B cell (primary cell): ENCODE results near the gene CPE. TPM values are rescaled to one million over a fixed set of nuclear protein-coding genes. Genes with fewer than 3 reads are reported as not detected.

Experiments
- ATAC-seq: fragments of 200-7000 bp; cut with Tn5 transposase; one replicate; pipeline ENCODE4 v1.10.0; 2021; ENCODE audit warnings: low read depth, mild to moderate bottlenecking, moderate number of reproducible peaks, moderate library complexity
- CTCF ChIA-PET: fragments of 350-600 bp; sonication (Branson Sonifier 250); formaldehyde crosslinking; loops from one replicate; lab custom pipeline; 2021; ENCODE audit warnings: antibody characterized with exemption, inconsistent platforms; lab: Charles Lee
- POLR2A ChIA-PET: fragments of 350-600 bp; sonication (Branson Sonifier 250); formaldehyde crosslinking; loops from one replicate; lab custom pipeline; 2021; ENCODE audit warnings: antibody characterized with exemption; lab: Charles Lee
- DNase-seq: peaks from one replicate; pipeline ENCODE4 v3.0.0; 2013
- H2AFZ ChIP-seq: 2 replicates; pipeline ENCODE4 v1.6.1; 2012; ENCODE audit warnings: mild to moderate bottlenecking, low read depth, low read length; ENCODE audit not compliant: insufficient read depth, poor library complexity, severe bottlenecking
- H3K27ac ChIP-seq, 2 donors: 1 replicate in 1 of 2; 2 replicates in 1 of 2; pipeline ENCODE4 v1.5.1; 2012 to 2013; ENCODE audit warnings: low read length in 2 of 2, mild to moderate bottlenecking in 2 of 2, moderate library complexity in 1 of 2
- H3K27me3 ChIP-seq, 4 experiments: fragments of 200-600 bp in 1 of 4; sonication (generic) in 1 of 4; replicated peaks in 1 of 4; 1 replicate in 2 of 4; 2 replicates in 2 of 4; pipeline versions ENCODE4 v1.6.1 to v1.7.0; 2013 to 2016; ENCODE audit warnings: low read length in 3 of 4, mild to moderate bottlenecking in 2 of 4, mixed read lengths in 1 of 4, moderate library complexity in 1 of 4; ENCODE audit not compliant: insufficient read depth in 4 of 4, control insufficient read depth in 3 of 4; ENCODE audit errors: control extremely low read depth in 1 of 4
- H3K36me3 ChIP-seq, 2 experiments: replicated peaks in 1 of 2; 1 replicate in 1 of 2; 2 replicates in 1 of 2; pipeline versions ENCODE4 v1.6.1 to v1.7.1; 2013; ENCODE audit warnings: low read length in 1 of 2; ENCODE audit not compliant: insufficient read depth in 2 of 2, control insufficient read depth in 1 of 2; ENCODE audit errors: control extremely low read depth in 1 of 2, extremely low read depth in 1 of 2
- H3K4me1 ChIP-seq, 2 donors: fragments of 200-600 bp in 1 of 2; sonication (generic) in 1 of 2; 1 replicate in 1 of 2; 2 replicates in 1 of 2; pipeline versions ENCODE4 v1.5.1 to v1.6.1; 2013 to 2017; ENCODE audit warnings: low read length in 2 of 2; ENCODE audit not compliant: control insufficient read depth in 2 of 2, insufficient read depth in 2 of 2
- H3K4me2 ChIP-seq: replicated peaks from 2 replicates; pipeline ENCODE3; 2012; ENCODE audit warnings: mild to moderate bottlenecking, low read depth, low read length; ENCODE audit not compliant: poor library complexity, severe bottlenecking
- H3K4me3 ChIP-seq, 5 experiments: fragments of 200-600 bp in 1 of 5; sonication (generic) in 1 of 5; 1 replicate in 3 of 5; 2 replicates in 2 of 5; pipeline versions ENCODE4 v1.5.1 to v1.7.0; 2011 to 2016; ENCODE audit warnings: low read length in 4 of 5, mild to moderate bottlenecking in 4 of 5, low read depth in 2 of 5, control low read depth in 1 of 5, moderate library complexity in 1 of 5; ENCODE audit not compliant: insufficient read depth in 1 of 5; ENCODE audit errors: control extremely low read depth in 1 of 5, extremely low read depth in 1 of 5
- H3K79me2 ChIP-seq: fragments of 200-600 bp; sonication (generic); one replicate; pipeline ENCODE4 v1.6.0; 2016; ENCODE audit warnings: low read length; ENCODE audit not compliant: control insufficient read depth, insufficient read depth
- H3K9ac ChIP-seq: fragments of 200-600 bp; sonication (generic); 2 replicates; pipeline ENCODE4 v1.6.1; 2017; ENCODE audit warnings: mild to moderate bottlenecking, low read length, moderate library complexity
- H3K9me3 ChIP-seq, 3 donors: one replicate each; pipeline versions ENCODE4 v1.6.1 to v1.7.1; 2013; ENCODE audit warnings: low read length in 2 of 3; ENCODE audit not compliant: control insufficient read depth in 2 of 3, insufficient read depth in 1 of 3; ENCODE audit errors: control extremely low read depth in 1 of 3
- H4K20me1 ChIP-seq: 2 replicates; pipeline ENCODE4 v1.6.0; 2012; ENCODE audit warnings: mild to moderate bottlenecking, low read length; ENCODE audit not compliant: insufficient read depth, control insufficient read depth, poor library complexity, severe bottlenecking
- H3K27ac Mint-ChIP-seq: one replicate; pipeline ENCODE4 v1.8.0; 2021; ENCODE audit warnings: mixed read lengths
- H3K27me3 Mint-ChIP-seq: one replicate; pipeline ENCODE4 v1.8.0; 2021; ENCODE audit warnings: mixed read lengths
- H3K4me1 Mint-ChIP-seq: one replicate; pipeline ENCODE4 v1.8.0; 2021; ENCODE audit warnings: mixed read lengths
- H3K4me3 Mint-ChIP-seq: one replicate; pipeline ENCODE4 v1.8.0; 2021; ENCODE audit warnings: mixed read lengths
- H3K9me3 Mint-ChIP-seq: one replicate; pipeline ENCODE4 v1.8.0; 2022; ENCODE audit warnings: mixed read lengths; ENCODE audit not compliant: insufficient read depth
- CTCF ChIP-seq: fragments of 200-600 bp; IDR thresholded peaks from one replicate; pipeline ENCODE4 v1.8.0; 2022; ENCODE audit warnings: antibody characterized with exemption, mild to moderate bottlenecking
- EZH2 ChIP-seq: IDR thresholded peaks from 2 replicates; pipeline ENCODE4 v1.6.1; 2012; ENCODE audit warnings: borderline replicate concordance, low read depth, mild to moderate bottlenecking, moderate library complexity, low read length; ENCODE audit not compliant: insufficient read depth, poor library complexity, severe bottlenecking
- WGBS: methylation state at CpG from one replicate; pipeline ENCODE4 v1.1.5; 2013; ENCODE audit warnings: missing lambda C conversion rate; ENCODE audit not compliant: insufficient coverage; 5-methylcytosine and 5-hydroxymethylcytosine counted together
- intact Hi-C: fragments of 100-400 bp; cut with micrococcal nuclease; formaldehyde crosslinking; loops from one replicate; pipeline ENCODE4 v1.10.0; 2022
- polyA plus RNA-seq: library from polyadenylated mRNA; depleted of rRNA; stranded (reverse); fragments of >200 nt; gene quantifications from 2 replicates; pipeline ENCODE4 v1.2.3, GENCODE V29; 2012
- total RNA-seq, 2 donors: library from RNA; stranded (reverse); fragments of 120-200 nt in 1 of 2; gene quantifications; 1 replicate in 1 of 2; 2 replicates in 1 of 2; pipeline versions ENCODE4 v1.2.3 to v1.2.4, GENCODE V29; 2013 to 2022

CPE gene
- total and polyA plus RNA-seq, 2 donors (not counting 1 experiment from before 2014, with no cell fraction given) = not detected

GRCh38 chr4:165384598-165384997 is 5.8 kb downstream of the CPE start:
- TF ChIP-seq CTCF (no peak), EZH2 (no peak)
- ChIA-PET POLR2A (interaction anchor here (1.3 kb wide), 1 partner anchor 272 kb away, joined by 3 read pairs; the partner anchor contains the start of gene TMEM192), CTCF (interaction anchor here (1.1 kb wide), 1 partner anchor 254 kb away, joined by 4 read pairs; no protein-coding TSS in a partner anchor)
- H3K27ac Mint-ChIP-seq = no peak overlapping the region
- no peaks in the 10 kb centered on the region for H3K9me3 Mint-ChIP-seq
- Histone ChIP-seq H3K79me2 (no peaks in the 10 kb centered on the region), H3K4me3 (no peak overlapping the region), H4K20me1 (no peaks in the 10 kb centered on the region), H3K9me3 (no peaks in the 10 kb centered on the region), H3K9ac (no peak overlapping the region), H3K27ac (no peak overlapping the region), H2AFZ (no peak overlapping the region), H3K36me3 (no peaks in the 10 kb centered on the region), H3K4me1 (no peaks in the 10 kb centered on the region), H3K27me3 (peaks cover 0 to 14% (median 4%) of the 10 kb centered on the region in 4 experiments), H3K4me2 (no peak overlapping the region)
- H3K4me3 Mint-ChIP-seq = no peak overlapping the region
- no CpG with 5 or more reads among the region's 1 CpG for WGBS
- ATAC-seq (no peak), DNase-seq (no peak)
- peaks cover 54% of the 10 kb centered on the region for H3K27me3 Mint-ChIP-seq
- intact Hi-C loops = no loop called here
- H3K4me1 Mint-ChIP-seq = no peaks in the 10 kb centered on the region

GRCh38 chr4:165385126-165385525 is 6.3 kb downstream of the CPE start:
- no peak overlapping the region for H3K4me2 ChIP-seq
- no peak overlapping the region for H3K4me3 ChIP-seq
- 94% methylated on average over 3 of the region's 4 CpGs for WGBS
- H3K4me1 Mint-ChIP-seq = no peaks in the 10 kb centered on the region
- H3K27ac Mint-ChIP-seq = no peak overlapping the region
- H3K27me3 Mint-ChIP-seq = peaks cover 54% of the 10 kb centered on the region
- TF ChIP-seq CTCF = no peak
- TF ChIP-seq EZH2 = no peak
- H4K20me1 ChIP-seq = no peaks in the 10 kb centered on the region
- intact Hi-C loops = no loop called here
- no peak overlapping the region for H3K27ac ChIP-seq
- no peaks in the 10 kb centered on the region for H3K4me1 ChIP-seq
- no peak overlapping the region for H3K4me3 Mint-ChIP-seq
- H3K79me2 ChIP-seq = no peaks in the 10 kb centered on the region
- no peaks in the 10 kb centered on the region for H3K36me3 ChIP-seq
- no peak overlapping the region for H3K9ac ChIP-seq
- no peak overlapping the region for H2AFZ ChIP-seq
- DNase-seq = no peak
- no peak for ATAC-seq
- no peaks in the 10 kb centered on the region for H3K9me3 Mint-ChIP-seq
- ChIA-PET CTCF (interaction anchor here (1.1 kb wide), 1 partner anchor 254 kb away, joined by 4 read pairs; no protein-coding TSS in a partner anchor), POLR2A (interaction anchor here (1.3 kb wide), 1 partner anchor 272 kb away, joined by 3 read pairs; the partner anchor contains the start of gene TMEM192)
- peaks cover 0 to 12% (median 2%) of the 10 kb centered on the region in 4 experiments for H3K27me3 ChIP-seq
- no peaks in the 10 kb centered on the region for H3K9me3 ChIP-seq
